ENCODE data around the gene PPM1H. TPM values are rescaled to one million over a fixed set of nuclear protein-coding genes. Genes with fewer than 3 reads are reported as not detected.

PPM1H gene
- total RNA-seq, 4 donors from 2014 or later = 0.46 to 3.4 (median 1.3) TPM

DNA sequence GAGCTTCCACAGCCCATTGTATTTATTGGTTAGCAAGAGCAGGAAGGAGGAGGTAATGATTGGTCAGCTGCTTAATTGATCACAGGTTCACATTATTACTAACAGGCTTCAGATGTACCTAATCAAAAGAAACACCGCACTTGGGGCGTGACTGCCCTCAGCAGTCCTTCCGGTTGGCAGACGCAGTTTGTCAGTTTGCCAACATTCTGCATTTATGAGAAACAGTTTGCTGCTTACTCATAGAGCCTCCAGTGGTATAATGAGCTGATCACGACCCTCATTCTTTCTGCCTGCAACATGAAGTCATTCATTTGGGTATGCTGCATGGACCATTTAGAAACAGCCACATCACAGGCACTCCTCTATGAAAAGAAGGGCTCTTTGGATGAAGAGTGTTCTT, 42.5 kb upstream of the PPM1H start:
- no peak overlapping the region for H3K4me3 ChIP-seq
- TF ChIP-seq, protein P1, sequence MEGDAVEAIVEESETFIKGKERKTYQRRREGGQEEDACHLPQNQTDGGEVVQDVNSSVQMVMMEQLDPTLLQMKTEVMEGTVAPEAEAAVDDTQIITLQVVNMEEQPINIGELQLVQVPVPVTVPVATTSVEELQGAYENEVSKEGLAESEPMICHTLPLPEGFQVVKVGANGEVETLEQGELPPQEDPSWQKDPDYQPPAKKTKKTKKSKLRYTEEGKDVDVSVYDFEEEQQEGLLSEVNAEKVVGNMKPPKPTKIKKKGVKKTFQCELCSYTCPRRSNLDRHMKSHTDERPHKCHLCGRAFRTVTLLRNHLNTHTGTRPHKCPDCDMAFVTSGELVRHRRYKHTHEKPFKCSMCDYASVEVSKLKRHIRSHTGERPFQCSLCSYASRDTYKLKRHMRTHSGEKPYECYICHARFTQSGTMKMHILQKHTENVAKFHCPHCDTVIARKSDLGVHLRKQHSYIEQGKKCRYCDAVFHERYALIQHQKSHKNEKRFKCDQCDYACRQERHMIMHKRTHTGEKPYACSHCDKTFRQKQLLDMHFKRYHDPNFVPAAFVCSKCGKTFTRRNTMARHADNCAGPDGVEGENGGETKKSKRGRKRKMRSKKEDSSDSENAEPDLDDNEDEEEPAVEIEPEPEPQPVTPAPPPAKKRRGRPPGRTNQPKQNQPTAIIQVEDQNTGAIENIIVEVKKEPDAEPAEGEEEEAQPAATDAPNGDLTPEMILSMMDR (IDR thresholded peaks at IDR 0.05 in 4 of 5, conservative IDR thresholded peaks at IDR 0.05 in 1 of 5) = no peak
- no peak for TF ChIP-seq POLR2A (IDR thresholded peaks at IDR 0.05)
- no peaks in the 10 kb centered on the region for H3K36me3 ChIP-seq
- ATAC-seq (no peak), DNase-seq (no peak)
- in situ Hi-C loops (cut with MboI; ENCODE audit: low sequenced_read_pairs in 4 of 4) (no loop called here), intact Hi-C loops (cut with DNase I; ENCODE audit: low total_unique reads) (no loop called here)
- no peaks in the 10 kb centered on the region for H3K27me3 ChIP-seq
- no peaks in the 10 kb centered on the region for H3K4me1 ChIP-seq
- no peaks in the 10 kb centered on the region for H3K9me3 ChIP-seq
- no peak overlapping the region for H3K27ac ChIP-seq

DNA sequence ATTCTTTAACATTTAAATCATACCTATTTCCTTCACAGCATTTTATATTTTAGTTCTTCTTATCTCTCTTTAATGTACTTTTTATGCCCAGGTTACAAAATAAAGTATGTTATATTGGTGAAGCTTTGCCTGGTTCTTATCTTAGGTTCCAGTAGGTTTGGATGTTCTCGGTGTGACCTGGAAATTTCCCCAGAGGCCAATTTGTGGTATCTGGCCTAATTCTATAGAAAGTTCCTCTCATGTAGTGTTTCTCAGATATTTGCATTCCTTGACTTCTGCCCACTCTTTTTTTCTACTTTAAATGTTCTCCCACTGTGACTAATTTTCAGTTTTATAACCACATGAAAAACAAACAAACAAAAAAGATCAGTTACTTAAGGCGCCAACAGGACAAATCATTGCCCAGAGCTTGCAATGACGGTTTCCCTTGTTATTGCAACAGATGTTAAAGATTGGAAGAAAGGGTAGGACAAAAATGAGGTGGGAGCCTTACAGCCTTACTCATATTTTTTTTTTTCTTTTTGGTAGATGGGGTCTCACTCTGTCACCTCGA, 41.2 kb upstream of the PPM1H start:
- Histone ChIP-seq H3K36me3 (no peaks in the 10 kb centered on the region), H3K27me3 (no peaks in the 10 kb centered on the region), H3K4me3 (no peak overlapping the region), H3K4me1 (no peaks in the 10 kb centered on the region), H3K9me3 (no peaks in the 10 kb centered on the region), H3K27ac (no peak overlapping the region)
- in situ Hi-C loops (cut with MboI; ENCODE audit: low sequenced_read_pairs in 4 of 4) = no loop called here
- DNase-seq (no peak), ATAC-seq (no peak)
- TF ChIP-seq, protein P1 (IDR thresholded peaks at IDR 0.05 in 4 of 5, conservative IDR thresholded peaks at IDR 0.05 in 1 of 5) = no peak
- no peak for TF ChIP-seq POLR2A (IDR thresholded peaks at IDR 0.05)
- intact Hi-C loops (cut with DNase I; ENCODE audit: low total_unique reads) = no loop called here

DNA sequence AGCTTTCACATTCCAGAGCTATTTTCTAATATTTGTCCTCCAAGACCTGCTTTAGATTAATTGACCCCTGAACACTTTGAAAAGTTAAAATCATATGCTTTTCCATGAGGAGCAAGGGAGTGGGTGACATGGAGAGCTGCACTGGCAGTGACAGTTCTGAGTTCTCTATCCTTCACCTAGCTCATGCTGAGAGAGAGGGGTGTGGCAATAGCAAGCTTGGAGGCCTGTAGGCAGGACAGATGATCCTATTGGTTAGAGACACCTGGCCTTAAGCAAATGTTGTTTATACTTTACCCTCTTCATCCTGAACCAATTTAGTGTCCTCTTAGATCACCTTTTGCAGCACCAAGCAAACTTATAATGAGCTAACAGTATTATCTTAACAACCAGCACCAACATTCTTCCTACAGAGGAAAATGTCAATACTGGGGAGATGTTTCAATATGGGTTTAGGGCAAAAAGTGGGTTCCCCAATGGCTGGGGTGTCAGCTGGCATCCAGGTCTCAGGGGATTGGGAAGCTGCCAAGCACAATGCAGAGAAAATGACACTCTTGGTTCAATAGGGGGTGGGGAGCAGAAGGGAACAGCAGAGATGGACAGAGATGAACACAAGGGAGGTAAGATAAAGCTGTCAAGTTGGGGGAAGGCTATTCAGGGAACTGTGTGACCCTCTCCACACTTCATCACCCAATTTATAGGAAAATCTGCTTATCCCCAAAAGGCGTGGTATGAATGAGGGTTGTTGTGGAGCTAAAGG, 37.0 kb upstream of the PPM1H start:
- H3K4me3 ChIP-seq = no peak overlapping the region
- H3K27me3 ChIP-seq = no peaks in the 10 kb centered on the region
- in situ Hi-C loops (cut with MboI; ENCODE audit: low sequenced_read_pairs in 4 of 4) = no loop called here
- no peaks in the 10 kb centered on the region for H3K4me1 ChIP-seq
- H3K36me3 ChIP-seq = no peaks in the 10 kb centered on the region
- no peak for DNase-seq
- TF ChIP-seq, protein P1 (IDR thresholded peaks at IDR 0.05 in 4 of 5, conservative IDR thresholded peaks at IDR 0.05 in 1 of 5) = no peak
- TF ChIP-seq POLR2A (IDR thresholded peaks at IDR 0.05) = no peak
- ATAC-seq = no peak
- no peaks in the 10 kb centered on the region for H3K9me3 ChIP-seq
- H3K27ac ChIP-seq = no peak overlapping the region
- intact Hi-C loops (cut with DNase I; ENCODE audit: low total_unique reads) = no loop called here

DNA sequence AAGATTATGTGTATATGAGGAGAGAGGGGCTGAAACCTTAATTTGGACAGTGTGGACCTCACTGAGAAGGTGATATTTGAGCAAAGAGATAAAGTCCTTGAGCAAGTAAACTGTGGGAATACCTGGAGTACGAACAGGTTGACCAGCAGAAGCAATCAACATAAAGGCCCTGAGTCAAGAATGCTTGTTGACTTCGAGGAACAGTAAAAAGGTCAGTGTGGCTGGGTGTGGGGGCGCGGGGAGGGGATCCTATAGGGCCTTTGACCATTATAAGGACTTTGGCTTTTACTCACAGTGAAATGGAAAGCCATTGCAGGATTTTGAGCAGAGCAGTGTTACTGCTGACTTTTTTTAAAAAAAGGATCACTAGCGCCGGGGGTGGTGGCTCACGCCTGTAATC, 34.7 kb upstream of the PPM1H start:
- Histone ChIP-seq H3K4me1 (no peaks in the 10 kb centered on the region), H3K27ac (no peak overlapping the region), H3K36me3 (no peaks in the 10 kb centered on the region), H3K4me3 (no peak overlapping the region), H3K9me3 (no peaks in the 10 kb centered on the region), H3K27me3 (no peaks in the 10 kb centered on the region)
- TF ChIP-seq POLR2A (IDR thresholded peaks at IDR 0.05) = no peak
- TF ChIP-seq, protein P1 (IDR thresholded peaks at IDR 0.05 in 4 of 5, conservative IDR thresholded peaks at IDR 0.05 in 1 of 5) = no peak
- DNase-seq (no peak), ATAC-seq (no peak)
- in situ Hi-C loops (cut with MboI; ENCODE audit: low sequenced_read_pairs in 4 of 4) (no loop called here), intact Hi-C loops (cut with DNase I; ENCODE audit: low total_unique reads) (no loop called here)

All from gastrocnemius medialis (tissue), 4 donors.